Middle frontal gyrus (tissue), 1 donor: ENCODE results near the gene GPR78.
"Not testable (repeated sequence)": the region's sequence is repeated elsewhere in the genome, so short reads cannot be mapped to it uniquely, and the experiment has no call there.

Experiments used
- DNase-seq: peaks from one replicate; pipeline ENCODE4 v3.0.0-alpha.2; 2015; ENCODE audit warnings: low spot score; ENCODE audit errors: extremely low spot score

The GPR78 gene

DNA sequence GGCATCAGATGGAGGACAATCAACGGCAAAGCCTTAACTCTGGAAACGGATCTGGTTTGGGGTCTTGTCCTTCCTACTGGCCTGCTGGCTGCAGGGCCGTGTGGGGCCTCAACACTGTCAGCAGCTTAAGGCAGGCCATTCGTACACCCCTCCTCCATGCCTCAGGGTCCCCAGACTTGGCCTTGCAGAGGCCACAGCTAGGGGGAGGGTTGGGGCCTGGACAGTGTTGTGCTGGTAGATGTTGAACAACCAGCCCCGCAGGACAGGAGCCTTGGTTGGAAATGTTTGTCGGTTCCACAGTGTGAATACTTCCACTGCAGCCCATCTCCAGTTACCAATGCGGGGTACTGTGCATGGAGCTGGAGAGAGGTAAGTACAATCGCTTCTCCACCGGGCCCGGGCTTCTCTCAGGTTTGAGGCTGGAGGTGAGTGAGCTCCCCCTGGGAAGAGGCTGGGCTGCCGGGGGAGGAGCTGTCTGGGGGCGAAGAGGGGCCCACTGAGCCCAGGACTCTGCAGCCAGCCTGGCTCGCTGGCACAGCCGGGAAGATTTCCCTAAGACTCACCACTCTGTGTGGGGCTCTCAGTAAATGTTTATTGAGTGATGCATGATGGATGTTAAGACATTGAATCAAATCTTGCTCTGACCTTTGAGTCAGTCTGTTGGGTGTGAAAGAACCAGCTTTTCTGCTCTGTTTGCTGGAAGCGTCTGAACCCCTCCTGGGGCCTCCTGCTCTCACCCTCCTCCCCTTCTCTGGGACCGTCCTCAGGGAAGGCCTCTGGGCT, 19.7 kb upstream of the GPR78 start:
- no peak for DNase-seq

DNA sequence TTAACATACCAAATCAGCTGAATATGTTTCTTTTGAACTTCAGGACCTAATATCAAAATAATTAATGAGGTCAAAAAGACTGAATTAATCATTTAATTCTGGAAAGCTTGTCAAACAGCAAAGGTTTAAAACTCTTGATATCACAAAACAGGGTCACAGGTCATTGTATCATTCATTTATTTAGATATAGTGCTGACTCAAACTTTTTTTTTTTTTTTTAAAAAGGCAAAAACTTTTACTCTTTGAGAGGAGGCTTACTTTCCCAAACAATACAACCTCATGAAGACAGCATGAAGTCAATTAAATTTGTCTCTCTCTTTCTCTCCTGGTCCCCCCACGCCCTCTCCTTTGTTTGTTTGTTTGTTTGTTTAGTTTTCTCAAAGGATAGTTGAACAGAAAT, 15.6 kb upstream of the GPR78 start:
- no peak for DNase-seq

DNA sequence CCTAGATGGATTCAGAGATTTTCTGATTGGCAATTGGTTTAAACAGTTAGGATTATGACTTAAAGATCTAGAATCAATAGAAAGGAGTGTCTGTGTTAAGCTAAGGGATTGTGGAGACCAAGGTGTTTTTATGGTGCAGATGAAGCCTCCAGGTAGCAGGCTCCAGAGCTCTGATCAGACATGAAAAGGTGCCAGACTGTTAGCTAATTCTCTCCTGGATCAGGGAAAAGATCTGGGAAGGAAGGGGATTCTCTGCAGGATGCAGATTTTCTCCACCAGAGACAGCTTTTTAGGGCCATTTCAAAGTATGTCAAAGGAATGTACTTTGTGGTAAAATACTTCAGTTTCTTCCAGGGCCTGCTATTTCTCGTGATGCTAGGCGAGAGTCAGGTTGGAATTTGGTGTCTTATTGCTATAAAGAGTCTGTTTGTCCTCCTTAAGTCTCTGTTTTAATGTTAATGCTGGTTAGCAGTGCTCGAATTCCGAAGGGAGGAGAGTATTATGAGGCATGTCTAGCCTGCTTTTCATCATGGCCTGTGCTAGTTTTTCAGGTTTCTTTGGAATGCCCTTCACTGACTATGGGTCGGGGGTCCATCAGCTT, 12.0 kb upstream of the GPR78 start:
- DNase-seq = no peak

DNA sequence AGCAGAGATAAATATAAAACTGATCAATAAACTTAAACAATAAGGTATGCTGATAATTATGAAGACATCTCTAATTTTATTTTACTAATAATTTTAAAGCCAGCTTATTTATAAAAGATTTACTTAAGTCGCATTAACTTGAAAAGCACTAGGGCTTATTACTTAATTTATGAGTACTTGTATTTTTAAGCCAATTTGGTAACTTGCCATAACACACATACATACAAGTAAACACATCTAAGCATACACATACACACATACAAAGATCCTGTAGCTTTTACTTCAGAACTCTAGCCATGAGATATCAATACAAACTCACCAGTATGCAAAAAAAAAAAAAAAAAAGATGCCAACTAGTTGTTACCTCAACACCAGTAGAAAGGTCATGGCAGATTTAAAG, 10.0 kb upstream of the GPR78 start:
- no peak for DNase-seq

DNA sequence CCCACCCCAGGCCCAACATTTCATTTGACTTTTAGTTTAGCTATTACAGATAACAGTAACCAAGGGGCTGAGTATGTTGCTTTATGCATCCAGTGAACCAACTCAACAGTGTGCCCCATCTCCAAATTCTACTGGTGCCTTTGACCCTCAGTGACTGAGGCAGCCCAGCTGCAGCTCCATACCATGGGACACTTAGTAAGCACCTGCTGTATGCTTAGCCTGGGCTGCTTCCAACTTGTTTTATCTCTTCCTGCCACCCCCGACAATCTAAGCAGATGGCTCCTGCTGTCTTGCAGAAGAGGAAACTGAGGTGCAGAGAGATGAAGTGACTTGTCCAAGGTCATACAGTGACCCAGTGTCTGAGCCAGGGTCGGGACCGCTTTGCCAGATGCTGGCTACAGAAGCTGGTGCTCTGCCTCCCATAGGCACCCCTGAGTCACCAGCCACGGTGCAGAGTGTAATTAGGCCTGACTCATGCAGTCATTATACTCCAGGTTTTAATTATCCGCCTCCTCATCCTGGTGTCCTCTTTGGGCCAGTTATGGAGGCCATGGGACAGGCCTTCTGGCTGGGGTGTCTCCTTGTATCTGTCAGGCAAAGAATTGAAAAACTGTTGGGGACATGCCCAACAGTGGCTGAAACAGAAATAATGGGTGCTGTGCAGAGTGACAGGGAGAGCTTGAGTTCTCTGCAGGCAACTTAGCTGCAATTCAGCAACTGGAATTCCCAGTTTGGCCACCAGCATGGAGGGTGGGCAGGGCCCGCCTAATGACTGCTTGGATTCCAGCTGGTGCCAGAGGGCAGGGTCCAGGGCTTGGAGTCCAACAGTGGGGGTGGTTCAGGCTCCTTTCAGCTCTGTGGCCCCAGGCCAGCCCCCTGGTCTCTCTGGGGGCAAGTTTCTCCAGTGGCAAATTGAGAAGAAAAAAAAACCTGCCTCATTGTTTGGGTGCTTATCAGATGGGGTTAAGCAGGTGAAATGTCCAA, 8.2 kb upstream of the GPR78 start:
- DNase-seq = no peak

DNA sequence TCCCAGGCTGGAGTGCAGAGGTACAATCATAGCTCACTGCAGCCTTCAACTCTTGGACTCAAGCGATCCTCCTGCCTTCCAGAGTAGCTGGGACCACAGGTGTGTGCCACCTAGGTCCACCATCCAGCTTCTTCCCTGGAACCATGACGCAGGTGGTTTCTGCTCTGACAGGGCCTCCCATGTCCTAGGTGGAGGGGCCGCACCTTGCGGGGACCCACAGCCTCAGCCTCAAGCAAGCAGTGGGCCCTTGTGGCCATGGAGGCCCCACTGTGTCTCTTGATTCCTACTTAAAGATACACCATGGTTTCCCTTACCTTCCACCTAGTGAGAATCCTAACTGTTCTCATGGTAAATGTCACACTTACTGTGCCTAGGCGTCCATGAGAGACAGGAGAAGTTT, 6.9 kb upstream of the GPR78 start:
- no peak for DNase-seq

DNA sequence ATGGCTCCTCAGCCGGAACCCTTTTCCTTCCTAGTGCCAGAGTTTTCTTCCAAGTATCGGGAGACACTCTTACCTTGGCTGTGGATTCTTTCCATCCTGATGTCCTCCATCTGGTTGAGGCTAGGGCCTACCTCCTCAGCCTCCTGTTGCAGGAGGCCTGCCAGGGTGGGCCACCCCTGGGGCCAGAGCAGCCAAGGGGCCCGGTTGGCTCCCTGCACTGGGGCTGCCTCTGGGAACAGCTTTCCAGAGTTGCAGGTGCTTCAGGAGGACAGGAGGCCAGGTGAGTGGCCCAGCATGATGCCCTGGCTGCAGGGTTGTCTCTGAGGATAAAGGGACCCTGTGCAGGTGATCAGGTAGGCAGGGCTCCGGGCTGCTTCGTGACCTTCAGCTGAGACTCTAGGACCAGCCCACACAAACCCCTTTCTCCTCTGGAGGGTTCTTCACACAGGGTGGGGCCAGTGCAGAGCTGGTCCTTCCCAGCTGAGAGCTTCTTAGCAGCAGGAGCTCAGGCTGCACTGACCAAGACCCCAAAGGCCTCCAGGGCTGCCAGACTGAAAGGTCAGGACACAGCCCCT, 5.3 kb upstream of the GPR78 start:
- no peak for DNase-seq

DNA sequence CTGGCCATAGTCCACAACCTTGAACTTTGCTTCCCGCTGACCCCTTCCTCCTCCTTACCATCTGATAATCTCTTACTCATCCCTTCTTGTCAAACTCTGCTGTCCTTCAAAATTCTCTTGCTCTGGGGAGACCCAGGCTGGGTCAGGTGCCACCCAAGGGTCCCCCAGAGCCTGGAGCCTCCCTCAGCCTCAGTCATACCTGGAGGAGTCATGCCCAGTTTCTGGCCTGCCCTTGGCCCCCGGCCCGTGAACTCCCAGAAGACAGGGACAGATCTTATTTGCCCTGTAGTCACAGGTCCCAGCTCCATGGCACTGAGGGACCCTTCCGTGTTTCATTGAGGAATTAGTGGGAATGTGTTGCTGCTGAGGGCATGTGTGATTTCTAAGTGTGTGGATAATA, 4.7 kb upstream of the GPR78 start:
- DNase-seq = no peak

DNA sequence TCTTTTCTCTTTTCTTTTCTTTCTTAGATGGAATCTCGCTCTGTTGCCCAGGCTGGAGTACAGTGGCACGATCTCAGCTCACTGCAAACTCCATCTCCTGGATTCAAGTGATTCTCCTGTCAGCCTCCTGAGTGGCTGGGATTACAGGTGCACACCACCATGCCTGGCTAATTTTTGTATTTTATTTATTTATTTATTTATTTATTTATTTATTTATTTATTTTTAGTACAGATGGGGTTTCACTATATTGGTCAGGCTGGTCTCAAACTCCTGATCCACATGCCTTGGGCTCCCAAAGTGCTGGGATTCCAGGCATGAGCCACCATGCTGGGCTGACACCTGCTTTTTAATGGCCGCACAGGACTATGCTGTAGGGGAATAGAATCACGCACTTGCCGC, 3.6 kb upstream of the GPR78 start:
- DNase-seq = not testable (repeated sequence)

DNA sequence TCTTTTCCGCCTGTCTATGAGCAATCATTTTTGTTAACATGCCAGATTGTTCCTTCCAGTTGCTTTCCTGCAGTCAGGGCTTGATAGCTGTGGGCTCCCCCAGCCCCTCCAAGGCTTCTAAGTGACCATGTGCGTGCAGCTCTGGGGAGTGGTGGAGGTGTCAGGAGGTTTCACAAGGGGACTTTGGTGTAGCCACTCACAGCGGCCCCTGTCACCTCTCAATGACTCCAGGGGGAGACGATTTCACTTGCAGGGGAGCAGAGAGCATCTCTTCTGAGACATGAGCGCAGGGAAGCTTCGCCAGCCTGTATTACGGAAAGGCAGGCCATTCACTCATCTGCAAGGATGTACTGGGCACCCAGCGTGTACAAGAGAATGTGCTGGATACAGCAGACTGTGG, 3.1 kb upstream of the GPR78 start:
- DNase-seq = no peak

DNA sequence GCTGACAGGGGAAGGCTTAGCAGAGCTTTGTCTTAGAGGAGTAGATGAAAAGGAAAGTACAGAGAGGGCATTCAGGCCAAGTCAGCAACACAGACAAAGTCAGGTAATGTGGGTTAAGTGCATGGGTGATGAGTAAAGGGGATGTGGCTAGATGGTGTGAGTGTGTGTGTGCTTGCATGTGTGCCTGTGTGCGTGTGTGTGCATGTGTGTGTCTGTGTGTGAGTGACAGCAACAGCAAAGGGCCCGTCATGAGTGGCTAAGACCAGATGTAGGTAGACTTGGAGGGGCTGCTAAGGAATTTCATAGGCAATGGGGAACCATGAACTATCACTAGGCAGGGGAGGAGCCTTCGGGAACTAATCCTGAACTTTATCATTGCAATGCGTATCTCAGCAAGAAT, 2.2 kb upstream of the GPR78 start:
- DNase-seq = no peak

DNA sequence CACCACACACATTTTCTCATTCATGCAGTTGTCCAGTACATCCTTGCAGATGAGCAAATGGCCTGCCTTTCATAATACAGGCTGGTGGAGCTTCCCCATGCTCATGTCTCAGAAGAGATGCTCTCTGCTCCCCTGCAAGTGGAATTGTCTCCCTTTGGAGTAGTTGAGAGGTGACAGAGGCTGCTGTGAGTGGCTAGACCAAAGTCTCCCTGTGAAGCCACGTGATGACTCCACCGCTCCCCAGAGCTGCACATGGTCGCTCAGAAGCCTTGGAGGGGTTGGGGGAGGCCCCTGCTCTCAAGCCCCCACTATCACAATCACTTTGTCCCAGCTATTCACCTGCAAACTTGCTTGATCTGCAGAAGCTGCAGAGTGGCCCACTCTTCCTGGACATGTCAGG, 1.5 kb upstream of the GPR78 start:
- no peak for DNase-seq

DNA sequence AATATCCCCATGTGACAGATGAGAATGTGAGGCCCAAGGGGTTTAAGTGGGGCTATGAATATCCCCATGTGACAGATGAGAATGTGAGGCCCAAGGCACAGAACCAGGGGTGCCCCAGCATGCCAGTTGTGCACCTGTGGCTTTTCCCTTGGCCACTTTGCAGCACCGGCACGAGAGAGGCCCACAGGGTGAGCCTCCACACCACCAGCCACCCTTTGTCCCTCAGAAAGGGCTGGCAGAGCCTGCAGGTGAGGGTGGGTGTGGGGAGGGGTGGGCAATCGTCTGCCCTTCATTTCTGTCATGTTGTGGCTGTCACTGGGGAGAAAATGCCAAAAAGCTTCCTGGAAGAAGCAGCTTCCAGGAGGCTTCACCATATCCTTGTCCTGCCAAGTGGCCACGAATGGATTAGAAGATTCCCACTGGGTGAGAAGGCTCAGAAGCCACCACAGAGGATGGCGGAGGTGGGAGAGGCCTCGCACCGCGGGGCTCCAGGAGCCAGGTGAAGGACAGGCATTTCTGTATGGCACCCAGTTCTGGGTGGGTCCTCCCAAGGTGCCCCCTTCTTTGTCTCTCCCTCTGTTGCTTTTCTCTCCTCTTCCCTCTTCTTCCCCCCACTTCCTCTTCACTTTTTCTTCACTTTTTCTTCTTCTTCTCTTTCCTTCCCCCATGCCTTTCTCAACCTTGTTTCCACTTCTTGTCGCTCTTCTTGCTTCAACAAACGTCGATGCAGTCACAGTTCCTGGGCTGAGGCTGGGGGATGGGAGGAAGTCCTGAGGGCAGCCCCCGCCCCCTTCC, 469 bp upstream of the GPR78 start:
- no peak for DNase-seq

DNA sequence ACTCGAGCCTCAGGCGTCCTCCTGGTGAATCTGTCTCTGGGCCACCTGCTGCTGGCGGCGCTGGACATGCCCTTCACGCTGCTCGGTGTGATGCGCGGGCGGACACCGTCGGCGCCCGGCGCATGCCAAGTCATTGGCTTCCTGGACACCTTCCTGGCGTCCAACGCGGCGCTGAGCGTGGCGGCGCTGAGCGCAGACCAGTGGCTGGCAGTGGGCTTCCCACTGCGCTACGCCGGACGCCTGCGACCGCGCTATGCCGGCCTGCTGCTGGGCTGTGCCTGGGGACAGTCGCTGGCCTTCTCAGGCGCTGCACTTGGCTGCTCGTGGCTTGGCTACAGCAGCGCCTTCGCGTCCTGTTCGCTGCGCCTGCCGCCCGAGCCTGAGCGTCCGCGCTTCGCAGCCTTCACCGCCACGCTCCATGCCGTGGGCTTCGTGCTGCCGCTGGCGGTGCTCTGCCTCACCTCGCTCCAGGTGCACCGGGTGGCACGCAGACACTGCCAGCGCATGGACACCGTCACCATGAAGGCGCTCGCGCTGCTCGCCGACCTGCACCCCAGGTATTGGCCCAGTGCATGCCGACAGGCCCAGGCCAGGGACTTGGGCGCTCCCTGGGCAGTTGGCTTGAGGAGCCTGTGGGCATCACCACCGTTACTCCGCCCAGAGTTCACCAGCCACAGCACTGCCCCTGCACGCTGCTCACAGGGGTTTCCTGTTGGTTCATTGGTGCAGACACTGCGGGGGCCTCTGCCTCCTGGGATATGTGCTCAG, 1.1 kb downstream of the GPR78 start:
- no peak for DNase-seq

DNA sequence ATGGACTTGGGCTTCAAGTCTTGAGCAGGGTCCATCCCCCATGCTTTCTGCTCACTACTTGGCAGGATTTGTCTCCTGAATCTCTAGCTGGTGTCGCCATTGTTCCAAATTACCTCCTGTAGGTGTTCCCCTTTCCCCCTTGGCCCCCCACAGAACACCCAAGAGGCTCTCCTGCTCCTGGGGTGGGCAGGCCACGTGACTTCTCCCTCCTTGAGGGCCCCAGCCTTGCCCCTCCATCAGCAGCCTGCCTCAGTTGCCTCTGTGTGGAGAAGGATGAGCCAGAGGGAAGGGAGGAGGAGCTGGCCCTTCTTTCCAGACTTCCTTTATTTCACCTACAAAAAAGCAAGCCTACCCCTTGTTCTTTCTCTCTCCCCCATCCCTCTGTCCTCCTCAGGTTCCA, 1.8 kb downstream of the GPR78 start:
- no peak for DNase-seq

DNA sequence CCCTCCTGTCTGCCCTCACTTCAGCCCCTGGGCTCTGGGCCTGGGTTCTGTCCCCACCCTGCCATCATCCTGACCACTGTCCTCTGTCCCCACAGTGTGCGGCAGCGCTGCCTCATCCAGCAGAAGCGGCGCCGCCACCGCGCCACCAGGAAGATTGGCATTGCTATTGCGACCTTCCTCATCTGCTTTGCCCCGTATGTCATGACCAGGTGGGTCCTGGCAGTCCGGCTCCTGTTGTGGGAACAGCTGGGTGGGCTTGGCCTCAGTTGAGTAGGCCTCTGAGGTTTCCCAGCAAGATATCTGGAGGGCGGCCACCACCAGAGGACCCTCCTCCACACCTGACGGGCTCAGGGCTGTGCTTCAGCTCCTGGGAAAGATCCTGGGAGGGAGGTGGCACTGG, 2.2 kb downstream of the GPR78 start:
- DNase-seq = no peak

DNA sequence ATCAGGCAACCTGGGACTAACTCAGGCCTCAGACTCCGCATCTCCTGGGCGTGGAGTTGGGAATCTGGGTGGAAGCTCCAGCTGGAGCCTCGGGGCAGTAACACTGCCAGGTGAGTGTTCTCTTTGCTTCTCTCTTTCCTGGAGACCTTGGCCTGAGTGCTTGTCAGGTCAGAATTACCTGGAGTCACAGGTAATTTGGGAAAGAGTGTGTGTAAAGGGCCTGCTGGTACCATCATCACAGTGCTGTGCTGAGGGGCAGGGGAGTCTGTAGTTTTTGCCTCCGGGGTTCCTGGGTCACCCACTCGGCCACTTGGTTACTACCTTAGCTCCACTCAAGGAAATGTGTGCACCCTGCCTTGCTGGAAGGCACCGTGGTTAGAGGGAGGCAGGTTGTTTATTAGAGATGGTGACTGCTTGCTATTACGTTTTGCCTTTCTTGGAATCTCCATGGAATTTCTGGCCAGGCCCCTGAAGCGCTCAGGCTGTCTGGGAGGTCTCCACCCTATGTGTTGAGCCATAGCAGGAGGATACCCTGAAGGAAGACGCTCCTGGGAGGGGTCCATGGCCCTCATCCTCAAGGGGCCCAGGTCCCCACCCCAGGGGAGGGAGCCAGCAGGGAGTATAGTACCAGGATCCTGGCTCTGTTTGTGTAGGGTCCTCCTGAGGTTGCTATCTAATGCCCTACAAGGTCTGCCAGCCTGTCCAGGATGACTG, 2.9 kb downstream of the GPR78 start:
- no peak for DNase-seq

DNA sequence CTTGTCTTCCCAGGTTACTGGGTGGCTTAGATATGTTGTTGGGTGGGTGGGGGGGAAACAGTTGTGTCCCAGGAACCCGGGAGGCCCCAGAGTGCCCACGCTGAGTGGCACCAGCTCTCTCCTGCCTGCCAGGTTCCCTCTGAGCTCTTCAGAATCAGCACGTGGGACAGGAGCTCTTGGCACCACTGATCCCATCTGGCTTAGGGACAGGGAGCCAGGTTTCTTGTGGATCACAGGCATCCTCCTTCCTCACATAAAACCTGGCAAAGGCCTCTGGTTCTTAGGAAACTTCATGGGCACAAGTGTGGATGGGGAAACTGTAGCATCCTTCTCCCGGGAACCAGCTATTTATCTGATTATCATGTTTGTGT, 3.4 kb downstream of the GPR78 start:
- no peak for DNase-seq

DNA sequence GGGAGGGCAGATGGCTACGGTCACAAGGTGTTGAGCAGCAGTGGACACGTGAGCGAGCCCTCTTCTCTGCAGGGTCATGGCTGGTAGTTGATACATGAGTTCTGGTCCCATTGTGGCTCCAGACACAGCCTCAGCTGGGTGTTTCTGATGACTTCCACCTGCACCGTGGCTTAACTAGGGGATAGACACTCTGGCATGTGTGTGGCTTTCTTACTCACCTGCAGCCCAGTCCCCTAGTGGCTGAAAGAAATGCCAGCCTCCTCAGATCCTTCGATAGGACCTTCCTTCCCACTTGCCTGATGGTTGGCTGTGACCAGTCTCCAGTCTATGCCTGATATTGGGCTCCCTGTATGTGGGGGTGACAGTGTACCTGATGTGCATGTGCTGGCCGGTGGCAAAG, 5.0 kb downstream of the GPR78 start:
- DNase-seq = no peak
